Brain microvascular endothelial cell (primary cell): ENCODE measurements around the gene CORO1A.

ENCODE experiments used
- DNase-seq: peaks from one replicate; pipeline ENCODE4 v3.0.0-alpha.2; 2020
- H3K27ac ChIP-seq: fragments of 250-450 bp; sonication (Bioruptor Pico); 2 replicates; pipeline ENCODE4 v1.5.1; 2020; ENCODE audit warnings: mild to moderate bottlenecking, moderate library complexity
- H3K27me3 ChIP-seq: fragments of 250-450 bp; sonication (Bioruptor Pico); replicated peaks from 2 replicates; pipeline ENCODE4 v1.5.1; 2020; ENCODE audit warnings: mild to moderate bottlenecking
- H3K36me3 ChIP-seq: fragments of 250-450 bp; sonication (Bioruptor Pico); replicated peaks from 2 replicates; pipeline ENCODE4 v1.5.1; 2020; ENCODE audit warnings: mild to moderate bottlenecking
- H3K4me3 ChIP-seq: 2 replicates; pipeline ENCODE4 v1.5.1; 2011; ENCODE audit warnings: low read depth, mild to moderate bottlenecking, control low read depth, low read length, moderate library complexity
- CTCF ChIP-seq: IDR thresholded peaks from 2 replicates; pipeline ENCODE4 v1.5.1; 2011; ENCODE audit warnings: low read depth, mild to moderate bottlenecking, moderate library complexity, low read length, control low read depth, inconsistent platforms; ENCODE audit errors: missing control alignments
- in situ Hi-C: cut with HindIII; loops from 2 replicates; pipeline ENCODE4 v1.10.0; 2017; ENCODE audit warnings: low sequenced_read_pairs, low pct_ligation_motif_present

The CORO1A gene

DNA sequence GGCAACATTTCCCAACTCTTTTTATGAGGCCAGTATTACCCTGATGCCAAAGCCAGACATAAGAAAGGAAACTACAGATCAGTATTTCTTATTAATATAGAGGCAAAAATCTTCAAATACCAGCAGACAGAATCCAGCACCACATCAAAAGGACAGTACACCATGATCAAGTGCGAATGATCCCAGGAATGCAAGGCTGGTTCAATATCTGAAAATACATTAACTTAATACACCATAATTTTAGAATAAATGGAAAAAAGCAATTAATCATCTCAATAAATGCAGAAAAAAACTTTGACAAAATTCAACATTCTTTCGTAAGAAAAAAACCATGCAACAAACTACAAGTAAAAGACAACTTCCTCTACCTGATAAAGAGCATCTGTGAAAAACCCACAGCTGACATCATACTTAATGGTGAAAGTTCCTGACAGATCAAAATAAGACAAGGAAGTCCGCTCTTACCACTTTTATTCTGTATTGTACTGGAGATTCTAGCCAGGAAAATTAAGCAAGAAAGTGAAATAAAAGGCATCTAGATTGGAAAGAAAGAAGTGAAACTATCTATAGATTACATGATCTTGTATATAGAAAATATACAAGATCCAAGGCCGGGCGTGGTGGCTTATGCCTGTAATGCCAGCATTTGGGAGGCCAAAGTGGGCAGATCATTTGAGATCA, 34.0 kb upstream of the CORO1A start:
- H3K36me3 ChIP-seq, result no peaks in the 10 kb centered on the region
- in situ Hi-C loops, result no loop called here
- no peak for DNase-seq
- no peak for TF ChIP-seq CTCF
- H3K4me3 ChIP-seq, result no peak overlapping the region
- no peaks in the 10 kb centered on the region for H3K27me3 ChIP-seq
- no peak overlapping the region for H3K27ac ChIP-seq

DNA sequence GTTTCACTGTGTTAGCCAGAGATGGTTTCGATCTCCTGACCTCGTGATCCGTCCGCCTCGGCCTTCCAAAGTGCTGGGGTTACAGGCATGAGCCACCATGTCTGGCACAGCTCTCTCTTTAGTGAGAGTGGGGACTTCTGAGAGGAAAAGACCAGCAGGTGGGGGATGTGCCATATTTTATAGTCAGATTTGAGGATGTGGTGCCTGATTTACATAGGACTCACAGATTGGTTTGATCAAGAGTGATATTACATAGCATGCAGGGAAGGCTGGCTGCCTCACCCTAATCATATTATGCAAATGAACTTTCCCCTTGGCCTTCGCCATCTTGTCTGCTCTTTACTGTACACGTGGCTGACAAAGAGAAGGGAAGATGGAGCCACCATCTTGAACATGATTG, 32.3 kb upstream of the CORO1A start:
- Histone ChIP-seq H3K36me3 (no peaks in the 10 kb centered on the region), H3K4me3 (no peak overlapping the region), H3K27ac (no peak overlapping the region), H3K27me3 (no peaks in the 10 kb centered on the region)
- DNase-seq, result no peak
- in situ Hi-C loops, result no loop called here
- no peak for TF ChIP-seq CTCF

DNA sequence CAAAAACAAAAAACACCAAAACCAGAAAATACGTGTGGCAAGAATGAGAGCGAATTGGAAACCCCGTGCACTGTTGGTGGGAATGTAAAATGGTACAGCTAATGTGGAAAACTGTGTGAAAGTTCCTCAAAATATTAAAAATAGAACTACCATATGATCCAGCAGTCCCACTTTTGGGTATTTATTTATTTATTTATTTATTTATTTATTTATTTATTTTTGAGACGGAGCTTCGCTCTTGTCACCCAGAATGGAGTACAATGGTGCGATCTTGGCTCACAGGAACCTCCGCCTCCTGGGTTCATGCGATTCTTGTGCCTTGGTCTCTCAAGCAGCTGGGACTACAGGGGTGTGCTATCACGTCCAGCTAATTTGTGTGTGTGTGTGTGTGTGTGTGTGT, 30.9 kb upstream of the CORO1A start:
- H3K36me3 ChIP-seq, result no peaks in the 10 kb centered on the region
- H3K4me3 ChIP-seq, result no peak overlapping the region
- in situ Hi-C loops, result no loop called here
- no peaks in the 10 kb centered on the region for H3K27me3 ChIP-seq
- no peak for DNase-seq
- H3K27ac ChIP-seq, result no peak overlapping the region
- no peak for TF ChIP-seq CTCF

GRCh38 chr16:30155188-30155587, 28.2 kb upstream of the CORO1A start:
- in situ Hi-C loops, result no loop called here
- Histone ChIP-seq H3K27ac (no peak overlapping the region), H3K36me3 (no peaks in the 10 kb centered on the region), H3K4me3 (no peak overlapping the region), H3K27me3 (no peaks in the 10 kb centered on the region)
- TF ChIP-seq CTCF, result no peak
- DNase-seq, result no peak

DNA sequence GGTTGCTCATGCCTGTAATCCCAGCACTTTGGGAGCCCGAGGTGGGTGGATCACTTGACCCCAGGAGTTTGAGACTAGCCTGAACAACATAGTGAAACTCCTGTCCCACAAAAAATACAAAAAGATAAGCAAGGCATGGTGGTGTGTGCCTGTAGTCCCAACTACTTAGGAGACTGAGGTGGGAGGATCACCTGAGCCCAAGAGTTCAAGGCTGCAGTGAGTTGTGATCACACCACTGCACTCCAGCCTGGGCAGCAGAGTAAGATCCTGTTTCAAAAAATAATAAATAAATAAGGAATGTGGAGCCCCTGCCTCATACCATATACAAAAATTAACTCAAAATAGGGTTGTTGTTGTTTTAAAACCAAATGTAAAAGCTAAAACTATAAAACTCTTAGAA, 26.2 kb upstream of the CORO1A start:
- in situ Hi-C loops, result no loop called here
- no peaks in the 10 kb centered on the region for H3K36me3 ChIP-seq
- no peak for DNase-seq
- no peaks in the 10 kb centered on the region for H3K27me3 ChIP-seq
- TF ChIP-seq CTCF, result no peak
- no peak overlapping the region for H3K4me3 ChIP-seq
- H3K27ac ChIP-seq, result no peak overlapping the region

GRCh38 chr16:30163538-30163937, 19.9 kb upstream of the CORO1A start:
- Histone ChIP-seq H3K36me3 (no peaks in the 10 kb centered on the region), H3K27ac (no peak overlapping the region), H3K4me3 (no peak overlapping the region), H3K27me3 (no peaks in the 10 kb centered on the region)
- no peak for TF ChIP-seq CTCF
- in situ Hi-C loops, result no loop called here
- DNase-seq, result no peak
